Measurements from ENCODE around the gene STRIP2.
"Not testable (repeated sequence)": the region's sequence is repeated elsewhere in the genome, so short reads cannot be mapped to it uniquely, and the experiment has no call there.

STRIP2 gene

GRCh38 chr7:129498021-129498420 is 63.8 kb downstream of the STRIP2 start:
- no peak for DNase-seq

- no peak for DNase-seq
Measured at GRCh38 chr7:129499999-129500398, 65.8 kb downstream of the STRIP2 start.

DNA sequence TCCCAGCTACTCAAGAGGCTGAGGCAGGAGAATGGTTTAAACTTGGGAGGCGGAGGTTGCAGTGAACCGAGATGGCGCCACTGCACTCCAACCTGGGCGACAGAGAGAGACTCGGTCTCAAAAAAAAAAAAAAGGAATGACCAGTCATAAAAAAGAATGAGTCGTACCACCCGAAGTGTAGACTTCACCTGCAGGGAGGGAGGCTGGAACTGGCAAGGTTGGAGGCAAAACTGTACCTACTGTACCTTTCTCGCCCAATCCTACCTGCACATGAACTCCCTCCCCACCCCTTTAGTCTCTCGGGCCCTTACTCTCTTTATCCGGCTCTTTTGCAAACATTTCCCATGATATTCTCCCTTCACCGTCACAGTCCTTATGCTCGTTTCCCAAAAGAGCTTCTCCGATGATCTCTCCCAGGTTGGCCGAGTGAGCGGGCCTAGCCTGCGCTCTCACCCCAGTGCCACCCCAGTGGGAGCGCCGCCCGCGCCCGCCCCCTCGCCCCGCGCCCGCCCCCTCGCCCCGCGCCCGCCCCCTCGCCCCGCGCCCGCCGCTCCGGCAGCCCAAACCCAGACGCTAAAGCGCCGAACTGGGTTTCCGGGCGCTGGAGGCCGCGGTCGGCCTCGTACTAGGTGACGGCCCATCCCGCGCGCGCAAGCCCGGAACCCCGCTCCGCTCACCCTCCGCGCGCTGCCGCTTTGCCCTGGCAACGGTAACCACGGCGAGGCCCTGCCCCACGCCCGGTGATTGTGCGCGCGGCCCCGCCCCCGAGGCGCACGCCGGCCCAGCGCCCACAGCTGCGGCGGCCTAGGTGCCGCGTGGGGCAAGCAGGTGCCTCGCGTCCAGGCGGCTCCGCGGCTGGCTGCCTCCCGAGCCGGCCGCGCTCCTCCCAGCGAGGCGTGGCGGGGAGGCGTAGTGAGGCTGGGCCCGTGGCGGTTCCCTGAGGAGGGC is 67.8 kb downstream of the STRIP2 start, which contains the start of gene SMKR1:
Gene SMKR1 (plus strand): TSS at position 772 of the 948 bp plus-strand sequence. CDS start 294 bp downstream, outside the sequence.
- no peak for DNase-seq

GRCh38 chr7:129502708-129503685 is 68.8 kb downstream of the STRIP2 start:
- DNase-seq: no peak

DNA sequence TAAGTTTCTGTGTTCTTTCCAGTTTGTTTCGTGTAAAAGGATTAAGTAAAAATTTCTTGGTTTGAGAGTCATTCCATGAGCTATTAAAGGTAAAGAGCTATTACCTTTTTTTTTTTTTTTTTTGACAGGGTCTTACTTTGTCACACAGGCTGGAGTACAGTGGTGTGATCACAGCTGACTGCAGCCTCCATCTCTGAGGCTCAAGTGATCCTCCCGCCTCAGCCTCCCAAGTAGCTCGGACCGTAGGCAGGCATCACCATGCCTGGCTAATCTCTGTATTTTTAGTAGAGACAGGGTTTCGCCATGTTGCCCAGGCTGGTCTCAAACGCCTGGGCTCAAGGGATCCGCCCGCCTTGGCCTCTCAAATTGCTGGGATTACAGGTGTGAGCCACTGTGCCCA is 69.5 kb downstream of the STRIP2 start:
- DNase-seq: no peak

DNA sequence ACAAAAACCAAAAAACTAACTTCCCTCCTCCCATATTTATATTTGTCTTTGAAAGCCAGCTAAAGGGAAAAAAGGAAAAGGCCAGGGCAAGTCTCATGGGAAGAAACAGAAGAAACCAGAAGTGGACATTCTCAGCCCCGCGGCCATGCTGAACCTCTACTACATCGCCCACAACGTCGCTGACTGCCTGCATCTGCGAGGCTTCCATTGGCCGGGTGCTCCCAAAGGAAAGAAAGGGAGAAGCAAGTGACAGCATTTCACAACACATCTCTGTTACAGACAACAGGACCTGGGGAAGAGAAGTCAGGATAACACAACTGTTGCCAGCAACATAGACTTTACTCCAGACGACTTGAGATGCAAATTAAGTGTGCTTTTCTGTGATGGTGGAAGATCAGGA is 78.0 kb downstream of the STRIP2 start:
- no peak for DNase-seq

DNA sequence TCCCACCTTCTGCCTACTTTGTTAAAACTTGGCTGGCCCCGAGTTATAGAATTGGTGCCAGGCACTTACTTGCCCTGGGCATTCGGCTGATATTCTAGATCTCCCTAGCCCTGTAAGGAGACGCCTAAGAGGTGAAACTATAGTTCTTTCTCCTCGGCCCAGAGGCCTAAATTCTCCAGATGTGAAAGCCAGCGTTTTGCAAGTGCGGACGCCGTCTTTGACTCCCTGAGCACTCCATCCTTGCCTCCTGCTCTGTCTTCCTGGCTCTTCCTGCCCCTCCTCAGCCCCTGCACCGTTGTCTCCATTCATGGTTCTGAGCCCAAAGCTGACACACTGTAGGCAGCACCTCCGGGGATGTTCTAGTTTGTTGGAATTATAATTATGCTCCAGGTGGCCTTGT is 79.3 kb downstream of the STRIP2 start:
- no peak for DNase-seq

- no peak for DNase-seq
Measured at GRCh38 chr7:129514683-129515082, 80.5 kb downstream of the STRIP2 start.

- DNase-seq: no peak
Measured at GRCh38 chr7:129515381-129515780, 81.1 kb downstream of the STRIP2 start.

GRCh38 chr7:129517931-129518330 is 83.7 kb downstream of the STRIP2 start:
- no peak for DNase-seq

DNA sequence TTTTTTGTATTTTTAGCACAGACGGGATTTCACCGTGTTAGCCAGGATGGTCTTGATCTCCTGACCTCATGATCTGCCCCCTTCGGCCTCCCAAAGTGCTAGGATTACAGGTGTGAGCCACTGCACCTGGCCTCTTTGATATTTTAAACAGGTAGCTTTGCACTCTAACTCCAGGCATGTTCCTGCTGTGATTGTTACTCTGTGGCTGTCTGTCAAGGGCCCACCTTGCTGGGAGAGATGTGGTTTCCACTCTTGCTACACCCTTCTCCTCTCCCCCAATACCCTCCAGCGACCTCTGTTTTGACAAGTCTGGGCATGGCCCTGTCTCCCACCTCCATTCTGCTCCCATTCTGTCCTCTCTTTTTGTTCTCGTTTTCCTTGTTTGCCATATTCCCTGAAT is 85.2 kb downstream of the STRIP2 start:
- no peak for DNase-seq

DNA sequence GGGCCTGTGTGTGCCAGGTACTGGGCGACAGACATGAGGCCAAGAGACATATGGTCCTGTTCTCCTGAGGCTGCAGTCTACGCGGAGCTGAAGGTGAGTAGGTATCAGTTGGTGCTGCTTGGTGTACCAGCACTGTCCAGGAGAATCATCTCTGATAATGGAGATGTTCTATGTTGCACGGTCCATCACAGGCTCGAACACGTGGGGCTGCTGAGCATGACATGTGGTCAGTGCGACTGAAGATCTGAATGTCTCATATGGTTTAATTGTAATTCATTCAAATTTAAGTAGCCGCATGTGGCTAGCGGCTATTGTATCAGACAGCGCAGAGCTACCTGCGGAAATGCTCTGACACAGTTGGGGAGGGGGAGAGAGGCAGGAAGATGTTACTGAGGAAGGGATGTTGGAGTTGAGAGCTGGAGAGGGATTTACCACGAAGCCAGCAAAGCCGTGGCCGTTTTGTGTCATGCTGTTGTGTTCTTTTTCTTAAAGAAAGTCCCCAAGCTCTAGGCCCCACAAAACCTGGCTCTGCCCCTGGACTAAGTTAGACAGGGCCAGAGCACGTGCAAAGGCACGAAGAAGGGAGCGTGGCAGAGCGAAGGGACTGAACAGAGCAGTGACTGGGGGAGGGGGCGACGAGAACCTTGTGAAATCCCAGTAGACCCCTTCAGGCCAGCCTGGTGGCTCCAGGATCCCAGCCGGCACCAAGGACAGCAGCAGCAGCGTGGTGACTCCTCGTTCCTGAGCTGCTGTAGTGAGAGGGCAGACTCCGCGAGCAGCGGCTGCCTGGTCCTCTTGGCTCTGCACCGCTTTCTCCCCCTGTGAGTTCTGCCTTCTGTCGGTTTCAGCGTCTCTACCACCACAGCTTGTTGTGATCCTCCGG is 88.1 kb downstream of the STRIP2 start:
- no peak for DNase-seq

DNA sequence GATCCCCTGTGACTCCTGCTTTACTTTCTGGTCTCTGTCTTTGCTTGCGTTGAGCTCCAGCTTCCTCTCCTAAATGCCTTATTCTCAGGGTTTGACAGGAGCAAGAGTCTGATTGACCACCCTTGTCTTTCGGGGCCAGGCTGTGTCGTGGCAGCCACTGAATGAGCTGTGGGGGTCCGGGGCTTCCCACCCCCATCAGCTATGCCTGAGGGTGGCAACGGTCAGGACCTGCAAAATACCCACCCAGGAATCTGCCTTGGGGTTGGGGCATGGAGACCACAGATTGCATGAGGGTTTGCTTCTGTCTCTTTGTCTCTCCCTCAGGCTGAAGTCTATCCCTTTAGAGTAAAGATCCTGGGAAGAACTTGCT is 88.7 kb downstream of the STRIP2 start:
- no peak for DNase-seq

- no peak for DNase-seq
Measured at GRCh38 chr7:129523924-129524323, 89.7 kb downstream of the STRIP2 start.

DNA sequence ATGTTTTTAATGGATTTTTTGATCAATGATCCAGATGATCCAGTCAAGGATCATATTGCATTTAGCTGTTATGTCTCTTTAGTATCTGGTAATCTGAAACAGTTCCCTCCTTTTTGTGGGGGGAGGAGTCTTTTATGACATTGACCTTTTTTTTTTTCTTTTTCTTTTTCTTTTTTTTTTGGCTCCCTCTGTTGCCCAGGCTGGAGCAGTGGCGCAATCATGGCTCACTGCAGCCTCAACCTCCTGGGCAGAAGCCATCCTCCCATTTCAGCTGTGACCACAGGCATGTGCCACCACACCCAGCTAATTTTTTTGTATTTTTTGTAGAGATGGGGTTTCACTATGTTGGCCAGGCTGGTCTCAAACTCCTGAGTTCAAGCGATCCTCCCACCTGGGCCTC is 90.2 kb downstream of the STRIP2 start:
- DNase-seq: not testable (repeated sequence)

DNA sequence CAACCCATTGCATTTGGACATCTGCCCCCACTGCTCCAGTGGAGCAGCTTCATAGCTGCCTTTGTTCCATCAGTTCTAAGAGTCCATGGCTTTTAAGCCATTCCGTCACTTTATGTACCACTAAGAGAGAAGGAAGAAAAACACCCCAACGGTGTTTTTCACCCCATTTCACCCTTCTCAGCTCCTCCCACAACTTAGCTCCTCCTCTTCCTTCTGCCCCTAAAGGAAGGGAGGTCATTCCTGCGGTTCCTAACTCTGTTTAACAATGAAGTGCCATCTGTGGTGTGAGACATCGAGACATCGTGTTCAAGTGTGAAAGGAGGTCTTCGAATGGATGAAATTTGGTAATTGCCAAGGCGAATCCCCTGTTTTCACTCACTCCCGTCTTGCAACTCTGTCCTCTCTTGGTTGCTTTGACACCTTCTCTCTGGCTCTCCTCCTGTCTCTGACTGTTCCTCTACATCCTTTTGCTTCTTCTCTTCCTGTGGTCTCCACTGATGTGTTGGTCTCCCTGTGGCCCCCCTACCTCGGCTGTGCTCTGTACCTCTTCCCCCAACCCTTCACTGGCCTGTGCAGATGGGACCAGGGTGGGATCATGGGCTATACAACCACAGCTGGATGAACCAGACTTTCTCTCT is 91.1 kb downstream of the STRIP2 start:
- DNase-seq: no peak

DNA sequence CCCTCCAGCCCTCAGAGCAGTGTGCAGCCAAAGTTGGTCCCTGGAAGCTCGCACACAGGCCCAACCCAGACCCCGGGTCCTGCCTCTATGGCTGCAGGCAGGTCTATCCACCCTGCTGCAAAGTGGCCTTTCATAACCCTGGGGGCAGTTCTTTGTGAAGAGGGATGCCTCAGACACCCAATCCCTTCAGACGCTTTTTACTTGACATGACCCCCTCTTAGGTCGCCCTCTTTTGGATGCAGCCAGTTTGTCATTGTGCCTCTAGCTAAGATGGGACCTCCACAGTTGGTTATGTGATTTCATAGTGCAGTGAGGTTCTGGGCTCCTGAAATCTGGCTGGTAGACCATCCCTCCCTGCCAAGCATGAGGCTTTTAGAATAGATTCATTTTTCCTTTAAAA is 95.4 kb downstream of the STRIP2 start:
- DNase-seq: no peak

DNA sequence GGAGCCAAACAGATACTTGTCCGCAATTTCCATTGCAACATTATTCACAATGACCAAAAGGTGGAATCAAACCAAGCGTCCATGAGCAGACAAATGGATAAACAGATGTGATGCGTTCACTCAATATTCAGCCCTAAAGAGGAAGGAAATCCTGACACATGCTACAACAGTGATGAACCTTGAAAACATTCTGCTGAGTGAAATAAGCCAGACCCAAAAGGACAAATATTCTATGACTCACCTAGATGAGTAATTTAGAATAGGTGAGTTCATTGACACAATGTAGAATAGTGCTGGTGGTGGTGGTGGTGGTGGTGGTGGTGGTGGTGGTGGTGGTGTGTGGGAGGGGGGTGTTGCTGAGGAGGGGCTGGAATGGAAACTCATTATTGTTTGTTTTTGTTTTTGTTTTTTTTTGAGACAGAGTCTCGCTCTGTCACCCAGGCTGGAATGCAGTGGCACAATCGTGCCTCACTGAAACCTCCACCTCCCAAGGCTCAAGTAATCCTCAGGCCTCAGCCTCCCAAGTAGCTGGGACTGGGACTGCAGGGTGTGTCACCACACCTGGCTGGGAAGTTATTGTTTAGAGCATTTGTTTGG is 96.7 kb downstream of the STRIP2 start:
- no peak for DNase-seq

DNA sequence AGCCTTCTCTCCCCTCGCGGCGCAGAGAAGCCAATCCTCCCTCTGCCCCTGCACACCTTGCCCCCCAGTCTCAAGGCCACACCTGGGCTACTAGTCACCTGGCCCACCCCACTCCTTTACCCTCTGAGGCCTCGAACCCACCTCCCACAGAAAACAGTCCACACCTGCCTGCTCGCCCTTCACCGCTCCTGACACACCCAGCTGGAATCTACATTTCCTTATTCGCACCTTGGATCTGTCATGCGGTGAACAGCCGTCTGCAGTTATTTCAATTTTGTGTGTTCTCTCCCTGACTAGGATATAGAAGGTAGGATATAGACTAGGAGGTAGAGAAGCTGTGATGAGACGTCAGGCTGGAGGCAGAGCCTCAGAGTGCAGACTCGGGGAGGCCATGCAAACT is 97.5 kb downstream of the STRIP2 start:
- DNase-seq: no peak

- DNase-seq: no peak
Measured at GRCh38 chr7:129532375-129532774, 98.1 kb downstream of the STRIP2 start.

- not testable (repeated sequence) for DNase-seq
Measured at GRCh38 chr7:129534558-129535274, 100.5 kb downstream of the STRIP2 start.

Data from NCI-H524 treated with DMSO at 0.1 percent for 48 hours (cell line).